PC-9 (cell line): ENCODE results near the gene CPNE7. TPM values are rescaled to one million over a fixed set of nuclear protein-coding genes. Genes with fewer than 3 reads are reported as not detected.

Experiments used
- BruUV-seq: library from RNA; stranded (reverse); fragments of 400-500 nt; replicated peaks from 2 replicates; lab custom pipeline; 2021; lab: Mats Ljungman, UMichigan
- CTCF ChIA-PET: fragments of 300-600 bp; sonication (Branson Sonifier 250); formaldehyde crosslinking; loops from one replicate; lab custom pipeline; 2022; ENCODE audit warnings: antibody characterized with exemption; lab: Charles Lee
- POLR2A ChIA-PET: fragments of 300-600 bp; sonication (Branson Sonifier 250); formaldehyde crosslinking; loops from one replicate; lab custom pipeline; 2022; ENCODE audit warnings: antibody characterized with exemption; ENCODE audit not compliant: unreplicated experiment; lab: Charles Lee
- DNase-seq, 2 experiments: peaks; one replicate each; pipeline versions ENCODE4 v3.0.0 to v3.0.0-alpha.2; 2015 to 2022; ENCODE audit warnings: mixed read lengths in 1 of 2
- H2AFZ ChIP-seq: fragments of 200-600 bp; sonication (generic); 2 replicates; pipeline ENCODE4 v1.8.1; 2017; ENCODE audit warnings: antibody characterized with exemption
- H3F3A ChIP-seq: fragments of 200-600 bp; sonication (generic); 2 replicates; pipeline ENCODE4 v1.8.1; 2017; ENCODE audit warnings: antibody characterized with exemption, mild to moderate bottlenecking, low read depth; ENCODE audit not compliant: insufficient read depth
- H3K27ac ChIP-seq: fragments of 200-600 bp; sonication (generic); 2 replicates; pipeline ENCODE4 v1.6.1; 2016; ENCODE audit warnings: mixed run types
- H3K27me3 ChIP-seq: fragments of 200-600 bp; sonication (generic); 2 replicates; pipeline ENCODE4 v1.6.1; 2016; ENCODE audit warnings: low read depth, mixed run types; ENCODE audit not compliant: insufficient read depth
- H3K36me3 ChIP-seq: fragments of 200-600 bp; sonication (generic); 2 replicates; pipeline ENCODE4 v1.6.1; 2016; ENCODE audit warnings: low read depth, mixed run types
- H3K4me1 ChIP-seq: fragments of 200-600 bp; sonication (generic); replicated peaks from 2 replicates; pipeline ENCODE4 v1.6.1; 2016; ENCODE audit warnings: mixed run types; ENCODE audit not compliant: insufficient read depth
- H3K4me2 ChIP-seq: fragments of 200-600 bp; sonication (generic); 2 replicates; pipeline ENCODE4 v1.6.1; 2017; ENCODE audit warnings: mixed run types
- H3K4me3 ChIP-seq: fragments of 200-600 bp; sonication (generic); 2 replicates; pipeline ENCODE4 v1.6.1; 2016; ENCODE audit warnings: mixed run types
- H3K79me2 ChIP-seq: fragments of 200-600 bp; sonication (generic); 2 replicates; pipeline ENCODE4 v1.6.1; 2017; ENCODE audit warnings: low read depth, mixed run types
- H3K9me2 ChIP-seq: fragments of 200-600 bp; sonication (generic); 2 replicates; pipeline ENCODE4 v1.8.1; 2017; ENCODE audit warnings: mild to moderate bottlenecking; ENCODE audit not compliant: insufficient read depth
- H3K9me3 ChIP-seq: fragments of 200-600 bp; sonication (generic); 2 replicates; pipeline ENCODE4 v1.8.1; 2016; ENCODE audit warnings: low read depth; ENCODE audit not compliant: insufficient read depth
- H4K20me1 ChIP-seq: fragments of 200-600 bp; sonication (generic); 2 replicates; pipeline ENCODE4 v1.8.1; 2017; ENCODE audit not compliant: insufficient read depth
- CTCF ChIP-seq: fragments of 200-600 bp; sonication (generic); conservative IDR thresholded peaks from 2 replicates; pipeline ENCODE4 v1.6.1; 2017; ENCODE audit warnings: mixed run types, antibody characterized with exemption, mild to moderate bottlenecking, moderate library complexity
- EZH2 ChIP-seq: fragments of 200-600 bp; sonication (generic); IDR thresholded peaks from 2 replicates; pipeline ENCODE4 v1.8.0; 2017; ENCODE audit warnings: antibody characterized with exemption, low read depth
- intact Hi-C: fragments of 100-400 bp; cut with micrococcal nuclease; formaldehyde crosslinking; loops from one replicate; pipeline ENCODE4 v1.10.0; 2022; ENCODE audit not compliant: unreplicated experiment
- total RNA-seq: library from RNA; stranded (reverse); gene quantifications from 2 replicates; pipeline ENCODE4 v1.2.3, GENCODE V29; 2021

Gene CPNE7
- total RNA-seq, 1 experiment from 2014 or later = 19.5 TPM

- no peak overlapping the region for H3K4me2 ChIP-seq
- no TSS peak for BruUV-seq
- H4K20me1 ChIP-seq = no peaks in the 10 kb centered on the region
- ChIA-PET CTCF (interaction anchor here (0.7 kb wide), 1 partner anchor 48 kb away, joined by 5 read pairs; no protein-coding TSS in a partner anchor), POLR2A (no interaction called here)
- no peaks in the 10 kb centered on the region for H3K4me1 ChIP-seq
- intact Hi-C loops = no loop called here
- no peak overlapping the region for H3K27ac ChIP-seq
- no peak overlapping the region for H2AFZ ChIP-seq
- no peaks in the 10 kb centered on the region for H3K9me2 ChIP-seq
- H3K79me2 ChIP-seq = no peaks in the 10 kb centered on the region
- no peak for DNase-seq
- peaks cover 17% of the 10 kb centered on the region; the same call in 1 of the 2 replicates for H3K27me3 ChIP-seq
- no peaks in the 10 kb centered on the region for H3K9me3 ChIP-seq
- TF ChIP-seq CTCF (no peak), EZH2 (no peak)
- H3K36me3 ChIP-seq = no peaks in the 10 kb centered on the region
- H3K4me3 ChIP-seq = no peak overlapping the region
- H3F3A ChIP-seq = peaks cover 14% of the 10 kb centered on the region
These were observed 41.1 kb downstream of the CPNE7 start for GRCh38 chr16:89616623-89617022.

GRCh38 chr16:89617036-89617435 is 41.5 kb downstream of the CPNE7 start:
- intact Hi-C loops = no loop called here
- Histone ChIP-seq H2AFZ (no peak overlapping the region), H3K9me3 (no peaks in the 10 kb centered on the region), H3K79me2 (no peaks in the 10 kb centered on the region), H3K9me2 (no peaks in the 10 kb centered on the region), H3K4me3 (no peak overlapping the region), H3K4me2 (no peak overlapping the region), H3F3A (peaks cover 14% of the 10 kb centered on the region), H3K36me3 (no peaks in the 10 kb centered on the region), H3K27ac (no peak overlapping the region), H4K20me1 (no peaks in the 10 kb centered on the region), H3K4me1 (no peaks in the 10 kb centered on the region), H3K27me3 (peaks cover 19% of the 10 kb centered on the region; the same call in 1 of the 2 replicates)
- TF ChIP-seq EZH2 (no peak), CTCF (no peak)
- BruUV-seq = no TSS peak
- CTCF ChIA-PET = interaction anchor here (0.7 kb wide), 1 partner anchor 48 kb away, joined by 5 read pairs; no protein-coding TSS in a partner anchor
- DNase-seq = no peak
- POLR2A ChIA-PET = interaction anchor here (0.6 kb wide), 1 partner anchor 20 kb away, joined by 3 read pairs; no protein-coding TSS in a partner anchor

- Histone ChIP-seq H3K27me3 (peaks cover 24% of the 10 kb centered on the region), H2AFZ (no peak overlapping the region), H3K9me2 (no peaks in the 10 kb centered on the region), H3K9me3 (no peaks in the 10 kb centered on the region), H3K4me3 (no peak overlapping the region), H3K4me2 (no peak overlapping the region), H3K79me2 (no peaks in the 10 kb centered on the region), H4K20me1 (no peaks in the 10 kb centered on the region), H3K36me3 (no peaks in the 10 kb centered on the region), H3K4me1 (no peaks in the 10 kb centered on the region), H3K27ac (no peak overlapping the region), H3F3A (peaks cover 14% of the 10 kb centered on the region)
- TF ChIP-seq EZH2 = no peak
- no peak for TF ChIP-seq CTCF
- CTCF ChIA-PET = interaction anchor here (0.7 to 0.8 kb wide), 2 partner anchors 19 to 44 kb away, joined by 3 to 4 read pairs; no protein-coding TSS in a partner anchor
- intact Hi-C loops = no loop called here
- POLR2A ChIA-PET = no interaction called here
- no peak for DNase-seq
- BruUV-seq = no TSS peak
These were observed 42.8 kb downstream of the CPNE7 start for GRCh38 chr16:89618109-89618998.
